NK-92 treated with Interleukin-12 subunit alpha and Interleukin-12 subunit beta, amount 100 ng/mL, for 24 hours (cell line): ENCODE results near the gene PIAS1.
"Not testable (repeated sequence)": the region's sequence is repeated elsewhere in the genome, so short reads cannot be mapped to it uniquely, and the experiment has no call there.

ENCODE experiments used
- DNase-seq: peaks from one replicate; lab custom pipeline; 2025; lab: John Stamatoyannopoulos, UW

Gene PIAS1

DNA sequence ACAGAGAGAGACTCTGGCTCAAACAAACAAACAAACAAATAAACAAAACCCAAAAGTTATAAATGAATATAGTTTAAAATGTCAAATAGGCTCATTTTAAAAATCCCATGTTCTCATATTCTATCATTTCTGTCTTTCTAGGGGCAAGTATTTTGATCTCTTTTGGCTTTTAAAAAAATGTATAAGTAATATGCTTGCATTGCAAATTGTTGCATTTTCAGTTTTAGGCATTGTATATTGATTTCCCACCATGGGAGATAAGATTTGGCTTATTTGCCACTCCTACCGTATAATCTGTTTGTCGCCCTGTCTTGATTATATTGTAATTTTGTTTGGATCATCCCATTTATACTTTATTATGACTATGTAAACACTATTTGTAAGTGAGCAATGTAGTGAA lies 70.6 kb downstream of the PIAS1 start:
- DNase-seq: no peak

DNA sequence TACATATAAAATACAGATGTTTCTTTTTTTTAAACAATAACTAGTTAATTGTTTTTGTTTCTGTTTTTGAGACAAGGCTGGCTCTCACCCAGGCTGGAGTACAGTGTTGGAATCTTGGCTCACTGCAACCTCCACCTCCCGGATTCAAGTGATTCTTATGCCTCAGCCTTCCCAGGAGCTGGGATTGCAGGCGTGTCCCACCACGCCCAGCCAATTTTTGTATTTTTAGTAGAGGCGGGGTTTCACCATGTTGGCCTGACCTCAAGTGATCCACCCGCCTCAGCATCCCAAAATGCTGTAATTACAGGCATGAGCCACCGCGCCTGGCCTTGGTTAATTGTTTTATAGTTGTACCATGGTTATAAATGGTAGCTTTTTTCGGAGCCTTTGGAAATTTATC lies 72.3 kb downstream of the PIAS1 start:
- no peak for DNase-seq

- no peak for DNase-seq
Measured at GRCh38 chr15:68129072-68129471, 75.0 kb downstream of the PIAS1 start.

DNA sequence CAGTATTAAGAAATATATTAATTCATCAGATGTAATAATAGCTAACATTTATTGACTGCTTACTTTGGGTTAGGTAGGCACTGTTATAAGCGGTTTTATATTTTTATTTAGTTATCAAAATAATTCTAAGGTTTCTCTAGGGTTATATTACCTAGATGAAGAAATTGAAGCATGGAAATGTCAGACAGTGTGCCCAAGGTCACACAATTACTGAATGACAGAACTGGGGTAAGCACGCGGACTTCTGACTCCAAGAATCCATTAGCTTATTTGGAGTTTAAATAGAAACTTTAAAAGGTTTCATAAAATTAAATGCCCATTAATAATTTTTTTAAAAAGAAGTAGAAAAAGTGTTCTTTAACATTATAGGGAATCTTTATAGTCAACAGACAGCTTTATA lies 76.7 kb downstream of the PIAS1 start:
- no peak for DNase-seq

GRCh38 chr15:68137096-68137495 lies 83.0 kb downstream of the PIAS1 start:
- no peak for DNase-seq

DNA sequence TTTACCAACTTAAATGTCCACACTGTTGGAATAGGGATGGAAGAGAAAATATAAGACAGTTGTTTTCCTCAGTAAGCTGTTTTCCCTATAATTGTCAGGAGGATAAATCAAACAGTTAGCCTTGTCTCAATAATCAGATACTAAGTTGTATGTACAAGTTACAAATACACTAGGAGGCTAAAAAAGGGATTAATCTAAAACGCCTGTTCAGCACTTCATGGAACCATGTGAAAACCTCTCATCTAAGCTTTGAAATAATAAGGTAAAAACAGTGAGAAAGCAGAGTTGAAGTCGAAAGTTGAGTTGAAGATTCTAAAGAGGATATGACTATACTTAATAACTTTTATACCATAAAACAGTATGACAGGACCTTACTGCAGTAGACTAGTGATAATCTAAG lies 89.0 kb downstream of the PIAS1 start:
- no peak for DNase-seq

DNA sequence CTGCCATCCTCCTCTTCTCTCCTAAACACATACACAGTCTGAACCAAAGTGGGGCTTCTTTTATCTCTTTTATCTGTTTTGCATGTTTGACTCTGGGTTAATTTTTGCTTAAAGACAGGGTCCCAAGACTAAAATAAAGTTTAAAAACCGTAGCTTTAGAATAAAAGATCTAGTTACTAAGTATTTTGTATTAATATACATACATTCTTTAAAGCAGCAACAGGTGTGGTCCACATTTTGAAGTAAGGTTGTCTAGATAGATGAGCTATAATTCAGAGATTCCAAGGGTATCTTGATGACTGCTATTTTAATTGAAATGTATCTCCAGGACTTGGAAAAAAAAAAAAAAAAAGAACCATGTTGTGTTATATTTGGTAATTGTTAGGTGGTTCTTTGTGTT lies 89.7 kb downstream of the PIAS1 start:
- DNase-seq: no peak

- DNase-seq: no peak
Measured at GRCh38 chr15:68145706-68146105, 91.6 kb downstream of the PIAS1 start.

DNA sequence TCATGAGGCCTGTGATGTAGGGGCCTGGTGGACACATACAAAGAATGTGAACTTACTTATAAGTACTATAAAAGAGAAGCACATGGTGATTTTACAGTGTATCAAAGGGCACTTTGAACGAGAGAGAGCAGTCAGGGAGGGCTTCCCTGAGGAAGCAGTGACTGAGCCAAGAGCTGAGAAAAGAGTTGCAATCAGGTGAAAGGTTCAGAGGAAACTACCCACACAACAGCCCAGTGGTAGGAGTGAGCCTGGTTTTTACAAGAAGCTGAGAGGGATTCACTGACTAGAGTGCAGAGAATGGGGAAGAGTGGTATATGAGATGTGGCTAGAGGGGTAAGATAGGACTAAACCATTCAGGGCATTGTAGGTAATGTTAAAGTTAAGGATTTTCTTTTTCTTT lies 93.9 kb downstream of the PIAS1 start:
- DNase-seq: no peak

- no peak for DNase-seq
Measured at GRCh38 chr15:68149059-68149458, 94.9 kb downstream of the PIAS1 start.

DNA sequence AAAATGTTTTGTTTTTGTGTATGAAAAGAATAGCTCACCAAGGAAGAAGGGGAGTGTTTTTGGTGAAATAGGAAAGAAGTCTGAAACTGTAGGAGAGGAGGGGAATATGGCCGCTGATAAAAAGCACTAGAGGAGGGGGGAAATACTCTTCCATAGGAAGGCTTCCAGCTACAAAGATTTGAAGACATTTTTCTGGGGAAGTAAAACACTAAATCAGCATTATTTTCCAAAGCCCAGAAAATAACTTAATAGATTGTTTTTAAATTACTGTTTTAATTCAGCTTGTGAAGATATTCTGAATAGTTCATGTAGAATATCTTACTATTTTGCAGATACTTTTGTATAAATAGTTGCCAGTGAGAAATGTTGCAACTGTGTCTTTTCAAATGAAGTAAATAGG lies 96.1 kb downstream of the PIAS1 start:
- DNase-seq: no peak

DNA sequence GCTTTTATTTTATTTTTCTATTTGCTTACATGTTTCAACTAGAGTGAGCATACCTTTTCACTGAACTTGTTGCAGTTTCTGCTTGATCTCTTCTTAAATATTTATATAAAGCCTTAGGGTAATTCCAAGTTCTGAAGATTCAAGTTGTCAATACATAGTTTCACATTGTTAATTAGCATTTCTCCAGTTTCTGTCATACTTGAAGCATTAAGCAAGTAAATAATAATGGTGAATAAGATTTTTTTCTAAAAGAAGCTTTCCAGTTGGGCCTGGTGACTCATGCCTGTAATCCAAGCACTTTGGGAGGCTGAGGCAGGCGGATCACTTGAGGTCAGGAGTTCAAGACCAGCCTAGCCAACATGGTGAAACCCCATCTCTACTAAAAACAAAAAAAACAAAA lies 97.2 kb downstream of the PIAS1 start:
- DNase-seq: no peak

DNA sequence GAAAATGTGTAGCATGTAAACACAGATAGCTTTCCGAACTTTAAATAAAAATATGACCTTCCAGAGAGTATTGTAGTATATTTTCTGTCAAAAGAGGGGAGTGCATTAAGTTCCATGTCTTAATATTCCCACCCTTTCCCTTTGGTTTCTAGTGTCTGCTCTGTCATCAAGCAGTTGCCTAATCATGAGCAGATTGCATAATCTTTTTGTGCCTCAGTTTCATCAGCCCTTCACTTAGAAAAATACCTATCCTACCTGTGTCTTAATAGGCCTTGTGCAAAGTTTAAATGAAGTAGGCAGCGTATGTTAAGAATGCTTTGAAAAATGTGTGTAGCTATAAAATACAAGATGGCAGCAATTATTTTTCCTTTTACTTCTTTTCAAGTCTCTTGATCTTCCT lies 98.2 kb downstream of the PIAS1 start:
- no peak for DNase-seq

GRCh38 chr15:68154923-68155559 lies 100.9 kb downstream of the PIAS1 start:
- no peak for DNase-seq

- DNase-seq: no peak
Measured at GRCh38 chr15:68157074-68157473, 103.0 kb downstream of the PIAS1 start.

DNA sequence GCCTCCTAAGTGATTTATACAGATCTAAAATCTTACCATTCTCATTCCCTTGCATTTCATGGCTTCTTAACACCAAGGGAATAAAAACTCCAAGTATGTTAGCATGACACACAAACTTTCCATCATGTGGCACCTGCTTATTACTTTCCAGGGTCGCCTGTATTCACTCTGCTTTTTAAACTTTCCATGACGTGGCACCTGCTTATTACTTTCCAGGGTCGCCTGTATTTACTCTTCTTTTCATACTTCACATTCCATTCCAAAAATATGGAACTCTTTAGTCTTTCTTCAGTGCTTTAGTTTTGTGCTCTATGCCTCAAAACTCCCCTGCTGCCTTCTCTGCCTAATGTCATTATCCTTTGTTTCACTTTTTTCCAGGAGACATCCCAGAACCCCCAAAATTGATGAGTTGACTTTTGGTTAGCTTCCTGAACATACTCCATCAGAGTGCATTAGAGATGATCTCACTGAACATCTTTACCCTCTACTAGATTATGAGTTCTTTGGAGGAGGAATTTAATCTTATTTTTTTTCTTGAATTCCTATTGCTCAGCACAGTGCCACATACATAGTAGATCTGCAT lies 104.0 kb downstream of the PIAS1 start:
- DNase-seq: no peak

- no peak for DNase-seq
Measured at GRCh38 chr15:68163191-68163590, 109.1 kb downstream of the PIAS1 start.

GRCh38 chr15:68166847-68167246 lies 112.7 kb downstream of the PIAS1 start:
- no peak for DNase-seq

DNA sequence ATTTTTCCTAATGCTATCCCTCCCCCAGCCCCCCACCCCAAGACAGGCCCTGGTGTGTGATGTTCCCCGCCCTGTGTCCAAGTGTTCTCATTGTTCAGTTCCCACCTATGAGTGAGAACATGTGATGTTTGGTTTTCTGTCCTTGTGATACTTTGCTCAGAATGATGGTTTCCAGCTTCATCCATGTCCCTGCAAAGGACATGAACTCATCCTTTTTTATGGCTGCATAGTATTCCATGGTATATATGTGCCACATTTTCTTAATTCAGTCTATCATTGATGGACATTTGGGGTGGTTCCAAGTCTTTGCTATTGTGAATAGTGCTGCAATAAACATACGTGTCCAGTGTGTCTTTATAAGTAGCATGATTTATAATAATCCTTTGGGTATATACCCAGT lies 117.9 kb downstream of the PIAS1 start:
- not testable (repeated sequence) for DNase-seq

DNA sequence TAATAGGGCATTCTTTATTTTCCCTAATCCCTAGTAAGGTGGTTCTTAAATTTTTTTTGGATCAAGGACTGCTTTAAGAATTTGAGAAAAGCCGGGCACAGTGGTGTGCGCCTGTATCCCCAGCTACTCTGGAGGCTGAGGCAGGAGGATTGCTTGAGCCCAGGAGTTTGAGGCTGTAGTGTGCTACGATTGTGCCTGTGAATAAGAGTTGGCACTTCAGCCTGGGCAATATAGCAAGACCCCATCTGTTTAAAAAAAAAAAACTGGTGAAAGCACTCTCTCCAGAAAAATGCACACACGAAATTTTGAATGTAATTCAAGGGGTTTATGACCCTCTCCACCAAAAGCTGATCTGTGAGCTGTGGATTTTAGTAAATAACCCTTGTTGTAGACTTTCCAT lies 119.0 kb downstream of the PIAS1 start:
- no peak for DNase-seq

GRCh38 chr15:68175526-68175925 lies 121.4 kb downstream of the PIAS1 start:
- no peak for DNase-seq

- no peak for DNase-seq
Measured at GRCh38 chr15:68176601-68177000, 122.5 kb downstream of the PIAS1 start.

DNA sequence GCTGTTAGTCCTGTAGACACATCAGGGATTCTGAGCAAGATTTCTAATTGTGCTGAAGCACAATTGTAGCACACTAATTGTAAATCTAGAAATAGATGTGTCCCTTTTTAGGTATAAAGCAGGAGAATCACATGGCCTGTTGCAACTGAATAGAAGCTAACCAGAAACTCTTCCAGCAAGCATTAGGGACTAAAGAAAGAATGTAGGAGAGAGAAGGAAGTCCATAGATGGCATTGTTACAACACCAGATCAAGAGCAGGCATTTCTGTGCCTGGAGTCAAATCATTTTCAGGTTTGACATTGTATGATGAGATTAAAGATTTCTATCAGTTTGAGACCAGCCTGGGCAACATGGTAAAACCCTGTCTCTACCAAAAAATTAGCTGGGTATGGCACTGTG lies 123.6 kb downstream of the PIAS1 start:
- no peak for DNase-seq

- DNase-seq: no peak
Measured at GRCh38 chr15:68183616-68184315, 129.7 kb downstream of the PIAS1 start.
